GM12865 (cell line): ENCODE data around the gene FRRS1L.

Experiments used
- DNase-seq: peaks from one replicate; pipeline ENCODE4 v3.0.0; 2010; ENCODE audit warnings: low read depth
- H3K4me3 ChIP-seq: 2 replicates; pipeline ENCODE4 v1.5.1; 2011; ENCODE audit warnings: mild to moderate bottlenecking, low read depth, low read length, control low read depth
- CTCF ChIP-seq: IDR thresholded peaks from 2 replicates; pipeline ENCODE4 v1.5.1; 2011; ENCODE audit warnings: low read length, control low read depth, low read depth, inconsistent platforms; ENCODE audit not compliant: insufficient read depth; ENCODE audit errors: missing control alignments

Gene FRRS1L

GRCh38 chr9:109176386-109176785 lies 9.3 kb upstream of the FRRS1L start:
- no peak for DNase-seq
- H3K4me3 ChIP-seq, result no peak overlapping the region
- no peak for TF ChIP-seq CTCF

GRCh38 chr9:109172935-109173334 lies 5.9 kb upstream of the FRRS1L start:
- H3K4me3 ChIP-seq, result no peak overlapping the region
- DNase-seq, result no peak
- TF ChIP-seq CTCF, result no peak

- no peak for DNase-seq
- no peak for TF ChIP-seq CTCF
- no peak overlapping the region for H3K4me3 ChIP-seq
These were observed 4.9 kb upstream of the FRRS1L start for GRCh38 chr9:109171926-109172325.

DNA sequence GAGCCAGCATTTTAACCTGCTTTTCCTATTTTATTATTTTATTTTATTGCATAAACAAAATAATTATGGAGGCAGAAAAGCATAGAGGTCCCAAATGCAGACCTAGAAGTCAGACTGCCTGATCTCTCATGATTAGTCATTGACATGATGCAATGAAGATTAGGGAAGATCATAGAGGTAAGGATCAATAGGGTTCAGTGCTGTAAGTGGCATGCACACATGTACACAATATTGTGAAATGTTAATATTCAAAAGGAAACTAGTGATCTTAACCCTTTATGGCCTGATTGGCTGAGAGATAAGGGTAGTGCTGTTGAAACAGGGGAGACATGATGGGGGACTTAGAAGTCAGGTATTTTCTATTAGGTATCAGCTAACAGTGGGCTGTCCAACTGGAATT lies 1.1 kb upstream of the FRRS1L start:
- DNase-seq, result no peak
- TF ChIP-seq CTCF, result no peak
- no peak overlapping the region for H3K4me3 ChIP-seq

GRCh38 chr9:109167716-109168115 lies 667 bp upstream of the FRRS1L start:
- no peak for TF ChIP-seq CTCF
- no peak overlapping the region for H3K4me3 ChIP-seq
- no peak for DNase-seq

GRCh38 chr9:109166171-109166770 lies 778 bp downstream of the FRRS1L start:
- no peak overlapping the region for H3K4me3 ChIP-seq
- DNase-seq, result no peak
- TF ChIP-seq CTCF, result no peak

DNA sequence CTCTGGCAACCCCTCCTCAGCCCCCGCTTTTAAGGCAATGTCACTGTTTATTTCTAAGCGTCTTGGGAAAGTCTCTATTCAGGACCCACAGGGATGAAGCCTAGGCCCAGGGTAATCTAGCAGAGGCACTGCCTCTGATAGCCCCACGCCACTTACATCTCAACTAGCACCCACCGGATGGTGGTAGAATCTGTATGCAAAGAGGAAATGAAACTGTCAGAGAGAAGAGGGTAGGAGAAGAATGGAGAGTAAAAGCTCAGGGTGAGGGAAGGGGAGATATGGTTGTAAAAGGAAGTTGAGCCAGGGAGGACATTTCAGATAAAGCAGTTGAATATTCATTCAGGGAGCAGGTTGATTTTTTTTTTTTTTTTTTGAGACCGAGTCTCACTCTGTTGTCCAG lies 3.0 kb downstream of the FRRS1L start:
- H3K4me3 ChIP-seq, result no peak overlapping the region
- DNase-seq, result no peak
- TF ChIP-seq CTCF, result no peak
